HepG2 (cell line): ENCODE data around the gene COL10A1. TPM values are rescaled to one million over a fixed set of nuclear protein-coding genes. Genes with fewer than 3 reads are reported as not detected.

Source experiments
- ATAC-seq: fragments of 200-7000 bp; cut with Tn5 transposase; 3 replicates; pipeline ENCODE4 v1.9.1; 2020; ENCODE audit warnings: mild to moderate bottlenecking, moderate library complexity
- BruUV-seq: library from RNA; stranded (reverse); fragments of 400-500 nt; replicated peaks from 2 replicates; lab custom pipeline; 2021; lab: Mats Ljungman, UMichigan
- CTCF ChIA-PET: fragments of 300-600 bp; formaldehyde crosslinking; extraction: SDS; loops from one replicate; lab custom pipeline; 2021; ENCODE audit warnings: low total read pairs, inconsistent platforms, low intra/inter-chr PET ratio; lab: Yijun Ruan, JAX
- POLR2A ChIA-PET: fragments of 350-600 bp; sonication (Branson Sonifier 250); formaldehyde crosslinking; loops from one replicate; lab custom pipeline; 2020; ENCODE audit warnings: antibody characterized with exemption, inconsistent platforms; lab: Yijun Ruan, JAX
- DNase-seq: peaks from one replicate; pipeline ENCODE4 v3.0.0-alpha.2; 2015; ENCODE audit warnings: low spot score
- FAIRE-seq: peaks from 3 replicates; lab custom pipeline; 2011; peaks lifted over from hg19 to GRCh38; lab: Jason Lieb, UNC
- H2AFZ ChIP-seq: one replicate; pipeline ENCODE4 v1.6.1; 2011; ENCODE audit warnings: low read length, inconsistent platforms
- H3K27ac ChIP-seq: fragments of 300-600 bp; 3 replicates; pipeline ENCODE4 v1.8.0; 2011; ENCODE audit warnings: mixed run types, mild to moderate bottlenecking, mixed read lengths, low read length, inconsistent platforms; ENCODE audit not compliant: insufficient read depth; ENCODE audit errors: extremely low read length
- H3K27me3 ChIP-seq, 2 experiments: fragments of 200-600 bp in 1 of 2; 2 replicates in 1 of 2; 3 replicates in 1 of 2; pipeline versions ENCODE4 v1.6.0 to v1.8.0; 2011; ENCODE audit warnings: low read length in 2 of 2, mild to moderate bottlenecking in 2 of 2, moderate library complexity in 2 of 2, inconsistent platforms in 1 of 2; ENCODE audit not compliant: insufficient read depth in 2 of 2, control insufficient read depth in 1 of 2
- H3K36me3 ChIP-seq, 2 experiments: fragments of 200-600 bp in 1 of 2; replicated peaks in 1 of 2; 2 replicates in 1 of 2; 3 replicates in 1 of 2; pipeline versions ENCODE4 v1.5.1 to v1.8.0; 2011; ENCODE audit warnings: low read length in 2 of 2, inconsistent platforms in 1 of 2; ENCODE audit not compliant: insufficient read depth in 2 of 2, control insufficient read depth in 1 of 2
- H3K4me1 ChIP-seq: 2 replicates; pipeline ENCODE4 v1.5.1; 2012; ENCODE audit warnings: low read length, inconsistent platforms; ENCODE audit not compliant: insufficient read depth
- H3K4me2 ChIP-seq: 2 replicates; pipeline ENCODE4 v1.6.0; 2011; ENCODE audit warnings: low read depth, low read length, inconsistent platforms
- H3K4me3 ChIP-seq, 3 experiments: fragments of 200-600 bp in 1 of 3; sonication (generic), shearing (Covaris generic) in 1 of 3; replicated peaks in 1 of 3; 2 replicates each; pipeline ENCODE4 v1.5.1; 2011 to 2016; ENCODE audit warnings: low read length in 3 of 3, inconsistent platforms in 2 of 3, low read depth in 2 of 3, mild to moderate bottlenecking in 2 of 3, control low read depth in 1 of 3, mixed read lengths in 1 of 3; ENCODE audit not compliant: insufficient read depth in 1 of 3
- H3K79me2 ChIP-seq: one replicate; pipeline ENCODE4 v1.6.1; 2011; ENCODE audit warnings: low read length, inconsistent platforms; ENCODE audit not compliant: insufficient read depth
- H3K9ac ChIP-seq: 2 replicates; pipeline ENCODE4 v1.6.0; 2011; ENCODE audit warnings: mild to moderate bottlenecking, low read depth, low read length, inconsistent platforms; ENCODE audit not compliant: insufficient read depth
- H3K9me3 ChIP-seq: 2 replicates; pipeline ENCODE4 v1.5.1; 2012; ENCODE audit warnings: mild to moderate bottlenecking, low read length
- H4K20me1 ChIP-seq: 2 replicates; pipeline ENCODE4 v1.6.0; 2011; ENCODE audit warnings: inconsistent platforms, mild to moderate bottlenecking, low read length, moderate library complexity; ENCODE audit not compliant: insufficient read depth
- ASH2L ChIP-seq: fragments of 300-600, 200-600 bp; sonication (generic); IDR thresholded peaks from 2 replicates; pipeline ENCODE4 v1.7.0; 2017; ENCODE audit warnings: low read depth, mild to moderate bottlenecking, moderate library complexity, mixed read lengths, low read length; ENCODE audit not compliant: insufficient read length
- ATM ChIP-seq: fragments of 450-650 bp; IDR thresholded peaks from 2 replicates; pipeline ENCODE4 v1.7.1; 2017; ENCODE audit warnings: mild to moderate bottlenecking, borderline replicate concordance
- CHD2 ChIP-seq: IDR thresholded peaks from 2 replicates; pipeline ENCODE4 v1.6.1; 2011; ENCODE audit warnings: low read depth, low read length, improper control_type of control experiment
- EP300 ChIP-seq, 3 experiments: sonication (generic) in 1 of 3; formaldehyde crosslinking in 1 of 3; IDR thresholded peaks; 2 replicates each; pipeline versions ENCODE4 v1.5.1 to v1.6.1; 2011 to 2020; ENCODE audit warnings: low read depth in 2 of 3, low read length in 2 of 3, borderline replicate concordance in 1 of 3, improper control_type of control experiment in 1 of 3, mild to moderate bottlenecking in 1 of 3, missing genetic modification reagents in 1 of 3, moderate library complexity in 1 of 3
- KAT7 ChIP-seq: IDR thresholded peaks from 2 replicates; pipeline ENCODE4 v1.6.1; 2018; ENCODE audit warnings: borderline replicate concordance, missing compliant biosample characterization
- MAFG ChIP-seq: sonication (generic); formaldehyde crosslinking; IDR thresholded peaks from 2 replicates; pipeline ENCODE4 v1.5.1; 2020; ENCODE audit warnings: mild to moderate bottlenecking, missing genetic modification reagents
- MXI1 ChIP-seq: IDR thresholded peaks from 3 replicates; pipeline ENCODE4 v1.6.1; 2012; ENCODE audit warnings: low read depth, low read length, inconsistent platforms, borderline replicate concordance
- PITX1 ChIP-seq: sonication (generic); formaldehyde crosslinking; IDR thresholded peaks from 2 replicates; pipeline ENCODE4 v1.5.1; 2020; ENCODE audit warnings: mild to moderate bottlenecking, missing genetic modification reagents
- POLR2A ChIP-seq, 2 experiments: IDR thresholded peaks; 2 replicates each; pipeline ENCODE4 v1.6.1; 2011; ENCODE audit warnings: low read depth in 2 of 2, low read length in 2 of 2, mild to moderate bottlenecking in 1 of 2, moderate library complexity in 1 of 2; ENCODE audit not compliant: insufficient read depth in 1 of 2
- SIN3A ChIP-seq: IDR thresholded peaks from 2 replicates; pipeline ENCODE4 v1.6.1; 2011; ENCODE audit warnings: low read depth, mild to moderate bottlenecking, control low read depth, low read length, borderline replicate concordance
- ZNF234 ChIP-seq: sonication (generic); formaldehyde crosslinking; conservative IDR thresholded peaks from 2 replicates; pipeline ENCODE4 v1.5.1; 2020; ENCODE audit warnings: mild to moderate bottlenecking, missing genetic modification reagents
- ZNF3 ChIP-seq: IDR thresholded peaks from 2 replicates; pipeline ENCODE4 v1.7.0; 2017; ENCODE audit warnings: inconsistent platforms
- ZNF432 ChIP-seq: sonication (generic); formaldehyde crosslinking; IDR thresholded peaks from 2 replicates; pipeline ENCODE4 v1.5.0; 2020; ENCODE audit warnings: missing genetic modification reagents, mild to moderate bottlenecking, borderline replicate concordance
- ZNF616 ChIP-seq: sonication (generic); formaldehyde crosslinking; IDR thresholded peaks from 2 replicates; pipeline ENCODE4 v1.5.0; 2020; ENCODE audit warnings: low read depth, mild to moderate bottlenecking, missing genetic modification reagents
- ZNF773 ChIP-seq: sonication (generic); formaldehyde crosslinking; IDR thresholded peaks from 2 replicates; pipeline ENCODE4 v1.4.0; 2020; ENCODE audit warnings: missing genetic modification reagents, borderline replicate concordance
- WGBS: methylation state at CpG from one replicate; pipeline ENCODE4 v1.1.6; 2017; ENCODE audit warnings: low lambda C conversion rate; 5-methylcytosine and 5-hydroxymethylcytosine counted together
- in situ Hi-C: cut with HindIII; loops from 2 replicates; pipeline ENCODE4 v1.10.0; 2017; ENCODE audit warnings: low pct_unique_long_range_greater_than_20kb; ENCODE audit not compliant: extremely low pct_ligation_motif_present
- intact Hi-C: fragments of 100-400 bp; cut with micrococcal nuclease; formaldehyde crosslinking; loops from one replicate; pipeline ENCODE4 v1.10.0; 2022; ENCODE audit not compliant: unreplicated experiment
- polyA plus RNA-seq, 8 experiments: library from polyadenylated mRNA; depleted of rRNA in 3 of 8; stranded (reverse) in 7 of 8; unstranded in 1 of 8; fragments of >200 nt; fragmentation: Illumina TruSeq in 4 of 8; extraction: Trizol in 4 of 8; gene quantifications; 2 replicates each; pipeline versions ENCODE4 v1.2.1 to v1.2.3, GENCODE V29; 2011 to 2016; ENCODE audit warnings: low read depth in 4 of 8, missing spikeins in 1 of 8, mixed read lengths in 1 of 8; ENCODE audit not compliant: insufficient read depth in 1 of 8
- total RNA-seq, 5 experiments: library from RNA; depleted of rRNA; stranded (reverse); fragments of >200 nt; fragmentation: Illumina TruSeq; extraction: Trizol; gene quantifications; 2 replicates each; pipeline ENCODE4 v1.2.3, GENCODE V29; 2016; ENCODE audit warnings: low read depth in 1 of 5
- TF ChIP-seq, protein P1 (sequence below): sonication (generic); formaldehyde crosslinking; IDR thresholded peaks from 2 replicates; pipeline ENCODE4 v1.5.0; 2020; ENCODE audit warnings: mild to moderate bottlenecking, missing genetic modification reagents
- TF ChIP-seq, protein P2 (sequence below): sonication (generic); formaldehyde crosslinking; IDR thresholded peaks from 2 replicates; pipeline ENCODE4 v1.5.0; 2020; ENCODE audit warnings: missing genetic modification reagents, mild to moderate bottlenecking, borderline replicate concordance
- TF ChIP-seq, protein P3 (sequence below): sonication (generic); formaldehyde crosslinking; IDR thresholded peaks from 2 replicates; pipeline ENCODE4 v1.4.0; 2020; ENCODE audit warnings: missing genetic modification reagents, mild to moderate bottlenecking, borderline replicate concordance

Gene COL10A1
- total and polyA plus RNA-seq, 2 of the 13 experiments (the other 11 are each of a cell fraction or from before 2014, with no cell fraction given) = 0.07 TPM; not detected in 1

DNA sequence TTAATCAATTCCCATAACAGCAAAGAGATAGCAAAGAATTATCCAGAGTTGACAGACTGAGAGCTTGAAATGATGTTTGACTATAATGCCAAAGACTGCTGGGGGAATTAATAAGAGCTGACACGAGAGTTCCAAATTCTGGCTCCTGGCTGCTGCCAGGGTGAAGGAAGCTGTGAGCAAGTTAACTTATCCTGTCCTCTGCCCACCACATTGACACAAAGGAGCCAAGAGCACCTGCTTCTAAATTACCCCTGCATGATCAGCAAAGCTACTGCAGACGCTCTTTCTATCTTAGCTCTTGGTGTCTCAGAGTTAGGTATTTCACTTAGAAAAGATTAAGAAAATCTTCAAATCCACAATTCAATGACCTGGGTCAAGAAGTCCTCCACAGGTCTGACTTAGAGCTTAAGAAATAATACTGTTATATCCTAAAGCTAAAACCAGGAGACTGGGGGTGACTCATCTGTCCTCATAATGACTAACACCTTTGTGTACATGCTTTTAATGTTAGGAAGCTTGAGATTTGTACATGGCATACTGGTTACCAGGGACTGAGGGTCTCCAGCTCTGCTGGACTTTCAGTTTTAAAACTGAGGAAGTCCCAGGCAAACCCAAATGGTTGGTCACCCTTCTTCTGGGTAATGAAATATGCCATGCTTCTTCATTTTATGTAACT lies 52.0 kb downstream of the COL10A1 start:
- ChIA-PET CTCF (no interaction called here), POLR2A (interaction anchor here (0.7 to 3.5 kb wide), 5 partner anchors 13 to 57 kb away, joined by 3 to 24 read pairs (median 5); partner anchors contain the start of genes FRK and NT5DC1)
- Histone ChIP-seq H3K27ac (no peak overlapping the region), H2AFZ (no peak overlapping the region), H3K4me3 (no peak overlapping the region), H3K27me3 (no peaks in the 10 kb centered on the region), H3K36me3 (no peaks in the 10 kb centered on the region), H3K4me1 (peaks cover 58% of the 10 kb centered on the region), H3K9me3 (no peaks in the 10 kb centered on the region), H3K9ac (no peak overlapping the region), H3K4me2 (peak overlapping the region; percentile 19; the same call in 1 of the 2 replicates), H4K20me1 (no peaks in the 10 kb centered on the region), H3K79me2 (no peaks in the 10 kb centered on the region)
- ATAC-seq (peak; percentile 84), DNase-seq (peak; percentile 75), FAIRE-seq (no peak)
- WGBS = 77% methylated on average over 2 of the region's 2 CpGs
- intact Hi-C loops = no loop called here
- in situ Hi-C loops = no loop called here
- BruUV-seq = no TSS peak
- TF ChIP-seq ASH2L (no peak), ATM (no peak), ZNF432 (CRISPR knock-in tag) (no peak), MAFG (CRISPR knock-in tag) (no peak), CHD2 (no peak), ZNF3 (CRISPR knock-in tag) (no peak), ZNF234 (CRISPR knock-in tag) (no peak), SIN3A (no peak), EP300 (IDR thresholded peaks at IDR 0.05; ENCODE audit: low read depth in 2 of 2, low read length in 2 of 2) (peak in 1 of 2 experiments; percentile 67; a peak in 1 of 4 replicates), EP300 (CRISPR knock-in tag; IDR thresholded peaks at IDR 0.05; ENCODE audit: borderline replicate concordance) (no peak), ZNF616 (CRISPR knock-in tag) (no peak), POLR2A (IDR thresholded peaks at IDR 0.05; ENCODE audit: insufficient read depth in 1 of 2, low read depth in 2 of 2, low read length in 2 of 2) (no peak), MXI1 (peak; percentile 35; the same call in 1 of the 3 replicates), PITX1 (CRISPR knock-in tag) (no peak), KAT7 (no peak), ZNF773 (no peak)
- TF ChIP-seq, protein P1, sequence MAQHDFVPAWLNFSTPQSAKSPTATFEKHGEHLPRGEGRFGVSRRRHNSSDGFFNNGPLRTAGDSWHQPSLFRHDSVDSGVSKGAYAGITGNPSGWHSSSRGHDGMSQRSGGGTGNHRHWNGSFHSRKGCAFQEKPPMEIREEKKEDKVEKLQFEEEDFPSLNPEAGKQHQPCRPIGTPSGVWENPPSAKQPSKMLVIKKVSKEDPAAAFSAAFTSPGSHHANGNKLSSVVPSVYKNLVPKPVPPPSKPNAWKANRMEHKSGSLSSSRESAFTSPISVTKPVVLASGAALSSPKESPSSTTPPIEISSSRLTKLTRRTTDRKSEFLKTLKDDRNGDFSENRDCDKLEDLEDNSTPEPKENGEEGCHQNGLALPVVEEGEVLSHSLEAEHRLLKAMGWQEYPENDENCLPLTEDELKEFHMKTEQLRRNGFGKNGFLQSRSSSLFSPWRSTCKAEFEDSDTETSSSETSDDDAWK = no peak
- TF ChIP-seq, protein P2, sequence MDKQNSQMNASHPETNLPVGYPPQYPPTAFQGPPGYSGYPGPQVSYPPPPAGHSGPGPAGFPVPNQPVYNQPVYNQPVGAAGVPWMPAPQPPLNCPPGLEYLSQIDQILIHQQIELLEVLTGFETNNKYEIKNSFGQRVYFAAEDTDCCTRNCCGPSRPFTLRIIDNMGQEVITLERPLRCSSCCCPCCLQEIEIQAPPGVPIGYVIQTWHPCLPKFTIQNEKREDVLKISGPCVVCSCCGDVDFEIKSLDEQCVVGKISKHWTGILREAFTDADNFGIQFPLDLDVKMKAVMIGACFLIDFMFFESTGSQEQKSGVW (CRISPR knock-in tag) = no peak
- TF ChIP-seq, protein P3, sequence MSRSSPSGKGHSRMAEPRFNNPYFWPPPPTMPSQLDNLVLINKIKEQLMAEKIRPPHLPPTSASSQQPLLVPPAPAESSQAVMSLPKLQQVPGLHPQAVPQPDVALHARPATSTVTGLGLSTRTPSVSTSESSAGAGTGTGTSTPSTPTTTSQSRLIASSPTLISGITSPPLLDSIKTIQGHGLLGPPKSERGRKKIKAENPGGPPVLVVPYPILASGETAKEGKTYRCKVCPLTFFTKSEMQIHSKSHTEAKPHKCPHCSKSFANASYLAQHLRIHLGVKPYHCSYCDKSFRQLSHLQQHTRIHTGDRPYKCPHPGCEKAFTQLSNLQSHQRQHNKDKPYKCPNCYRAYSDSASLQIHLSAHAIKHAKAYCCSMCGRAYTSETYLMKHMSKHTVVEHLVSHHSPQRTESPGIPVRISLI (CRISPR knock-in tag) = no peak
